Type B pancreatic cell (in vitro differentiated cells): Measurements from ENCODE around the gene STXBP3. TPM values are rescaled to one million over a fixed set of nuclear protein-coding genes. Genes with fewer than 3 reads are reported as not detected.

ENCODE experiments used
- DNase-seq: peaks from one replicate; pipeline ENCODE4 v3.0.0; 2021; ENCODE audit warnings: mixed read lengths; ENCODE audit not compliant: unreplicated experiment; ENCODE audit errors: extremely low spot score
- H3K27ac Mint-ChIP-seq: 2 replicates; pipeline ENCODE4 v1.8.0; 2021; ENCODE audit warnings: mild to moderate bottlenecking, mixed read lengths
- H3K27me3 Mint-ChIP-seq: 2 replicates; pipeline ENCODE4 v1.8.0; 2021; ENCODE audit warnings: mixed read lengths
- H3K36me3 Mint-ChIP-seq: 2 replicates; pipeline ENCODE4 v1.8.0; 2021; ENCODE audit warnings: mixed read lengths
- H3K4me1 Mint-ChIP-seq: one replicate; pipeline ENCODE4 v1.8.0; 2021; ENCODE audit warnings: mixed read lengths; ENCODE audit not compliant: unreplicated experiment
- H3K4me3 Mint-ChIP-seq: 2 replicates; pipeline ENCODE4 v1.8.0; 2021; ENCODE audit warnings: mild to moderate bottlenecking, mixed read lengths
- H3K9me3 Mint-ChIP-seq: 2 replicates; pipeline ENCODE4 v1.8.0; 2021; ENCODE audit warnings: mixed read lengths
- CTCF ChIP-seq: fragments of 200-600 bp; sonication (generic); conservative IDR thresholded peaks from 2 replicates; pipeline ENCODE4 v1.5.0; 2021; ENCODE audit warnings: antibody characterized with exemption, mild to moderate bottlenecking
- total RNA-seq: library from RNA; stranded (reverse); gene quantifications from 2 replicates; pipeline ENCODE4 v1.2.1, GENCODE V29; 2021; ENCODE audit warnings: low replicate concordance

The STXBP3 gene
- total RNA-seq, 1 donor from 2014 or later = 40.5 TPM

DNA sequence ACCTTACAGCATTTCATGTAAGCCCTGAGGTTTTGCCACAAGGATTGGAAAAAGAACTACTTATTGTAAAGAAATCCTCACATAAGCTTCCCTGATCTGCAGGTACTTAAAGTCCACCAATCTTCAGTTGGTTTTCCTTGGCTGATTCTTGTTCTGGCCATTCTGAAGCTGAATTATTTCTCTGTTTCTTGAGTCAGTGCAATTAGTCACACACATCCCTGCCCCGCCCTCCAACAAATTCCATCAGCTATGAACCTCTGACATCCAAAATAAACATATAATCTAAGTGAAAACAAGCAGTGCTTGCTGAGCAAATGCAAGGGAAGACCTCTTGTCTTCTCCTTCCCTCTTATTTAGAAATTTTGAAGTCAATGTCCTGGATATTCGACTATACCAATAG, 42.0 kb upstream of the STXBP3 start:
- DNase-seq = no peak
- H3K27ac Mint-ChIP-seq = no peak overlapping the region

DNA sequence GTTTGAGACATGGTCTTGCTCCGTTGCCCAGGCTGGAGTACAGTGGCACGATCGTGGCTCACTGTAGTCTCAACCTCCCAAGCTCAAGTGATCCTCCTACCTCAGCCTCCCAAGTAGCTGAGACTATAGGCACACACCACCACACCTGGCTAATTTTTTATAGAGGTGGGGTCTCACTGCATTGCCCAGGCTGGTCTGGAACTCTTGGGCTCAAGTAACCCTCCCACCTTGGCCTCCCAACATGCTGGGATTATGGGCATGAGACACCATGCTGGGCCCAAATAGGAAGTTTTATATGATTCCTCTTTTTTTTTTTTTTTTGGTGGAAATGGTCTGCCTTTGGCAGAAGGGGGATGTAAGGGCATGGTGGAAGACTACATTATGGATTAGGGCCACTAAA, 39.8 kb upstream of the STXBP3 start:
- DNase-seq = no peak
- Mint-ChIP-seq H3K27ac (no peak overlapping the region), H3K4me3 (no peak overlapping the region), H3K9me3 (no peaks in the 10 kb centered on the region), H3K36me3 (no peaks in the 10 kb centered on the region), H3K27me3 (peaks cover 14% of the 10 kb centered on the region), H3K4me1 (no peaks in the 10 kb centered on the region)
- TF ChIP-seq CTCF = no peak

More for the DNA sequence above, 42.0 kb upstream of the STXBP3 start:
- Mint-ChIP-seq H3K9me3 (no peaks in the 10 kb centered on the region), H3K27me3 (peaks cover 14% of the 10 kb centered on the region), H3K4me1 (no peaks in the 10 kb centered on the region), H3K4me3 (no peak overlapping the region), H3K36me3 (peaks cover 10% of the 10 kb centered on the region)
- TF ChIP-seq CTCF = no peak

DNA sequence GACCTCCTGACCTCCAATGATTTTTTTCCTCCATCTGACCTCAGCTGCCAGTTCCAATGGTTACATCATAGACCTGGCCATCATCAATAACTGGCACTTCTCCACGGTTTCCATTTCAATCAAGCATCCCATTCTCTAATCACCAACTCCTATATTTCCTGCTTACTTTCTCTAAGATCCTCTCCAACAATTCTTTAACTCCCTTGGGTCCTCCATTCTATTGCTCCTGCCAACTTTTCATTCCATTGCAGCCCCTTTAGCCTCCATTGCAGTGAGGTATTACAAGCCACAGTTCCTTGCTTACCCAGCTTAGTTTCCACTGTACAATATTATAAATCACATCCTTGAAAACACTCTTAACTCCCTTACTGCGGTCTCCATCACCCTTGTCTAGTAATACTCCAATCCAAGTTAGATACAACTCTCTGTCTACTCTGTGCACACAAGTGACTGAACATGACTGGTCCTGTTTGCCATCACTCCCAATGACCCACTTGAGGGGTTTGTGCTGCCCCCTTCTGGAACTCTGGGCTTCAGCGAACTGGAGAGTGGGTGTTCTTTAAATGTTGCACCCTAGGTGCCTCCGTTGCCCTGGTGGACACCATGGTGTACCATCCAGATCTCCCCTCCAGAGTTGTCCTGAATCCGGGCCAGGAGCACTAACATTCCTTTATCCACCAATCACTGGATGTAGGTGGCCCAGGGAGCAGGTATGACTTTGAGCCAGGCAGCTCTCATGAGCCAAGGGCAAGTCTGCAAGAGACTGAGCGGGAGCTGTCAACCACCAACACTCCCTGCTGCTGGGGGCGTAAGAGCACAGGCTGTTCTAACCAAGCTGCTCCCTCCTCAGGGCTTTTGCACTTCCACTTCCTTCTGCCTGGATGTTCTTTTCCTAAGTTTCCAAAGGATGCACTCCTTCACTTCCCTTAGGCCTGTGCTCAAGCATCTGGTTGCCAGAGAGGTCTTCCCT, 37.5 kb upstream of the STXBP3 start:
- Mint-ChIP-seq H3K36me3 (no peaks in the 10 kb centered on the region), H3K27me3 (peaks cover 19% of the 10 kb centered on the region), H3K4me1 (no peaks in the 10 kb centered on the region), H3K9me3 (no peaks in the 10 kb centered on the region), H3K4me3 (no peak overlapping the region), H3K27ac (no peak overlapping the region)
- TF ChIP-seq CTCF = peak; percentile 31
- DNase-seq = no peak

- Mint-ChIP-seq H3K36me3 (no peaks in the 10 kb centered on the region), H3K27me3 (peaks cover 26% of the 10 kb centered on the region), H3K4me3 (no peak within 1 kb of the TSS), H3K4me1 (no peaks in the 10 kb centered on the region), H3K9me3 (no peaks in the 10 kb centered on the region), H3K27ac (no peak within 1 kb of the TSS)
- DNase-seq = no peak
- no peak for TF ChIP-seq CTCF
Observed at GRCh38 chr1:108712606-108713150, 33.8 kb upstream of the STXBP3 start, which contains the start of gene FNDC7. TSS of gene FNDC7 (plus strand) at chr1:108712908. CDS start at chr1:108712934, 26 bp downstream.

- Mint-ChIP-seq H3K27ac (no peak overlapping the region), H3K36me3 (no peaks in the 10 kb centered on the region), H3K9me3 (no peaks in the 10 kb centered on the region), H3K27me3 (peaks cover 23% of the 10 kb centered on the region), H3K4me1 (no peaks in the 10 kb centered on the region), H3K4me3 (no peak overlapping the region)
- no peak for TF ChIP-seq CTCF
- no peak for DNase-seq
Observed at GRCh38 chr1:108715932-108716331, 30.5 kb upstream of the STXBP3 start.
